HG02571 (cell line): ENCODE data around the gene HSPA12A.
"Not testable (repeated sequence)": the region's sequence is repeated elsewhere in the genome, so short reads cannot be mapped to it uniquely, and the experiment has no call there.

Source experiments
- ATAC-seq: cut with Tn5 transposase; IDR thresholded peaks from one replicate; pipeline ENCODE4 v1.9.1; 2021; ENCODE audit warnings: mild to moderate bottlenecking, moderate library complexity; ENCODE audit not compliant: unreplicated experiment

HSPA12A gene

GRCh38 chr10:116720668-116721546, 21.5 kb downstream of the HSPA12A start:
- ATAC-seq, result no peak

DNA sequence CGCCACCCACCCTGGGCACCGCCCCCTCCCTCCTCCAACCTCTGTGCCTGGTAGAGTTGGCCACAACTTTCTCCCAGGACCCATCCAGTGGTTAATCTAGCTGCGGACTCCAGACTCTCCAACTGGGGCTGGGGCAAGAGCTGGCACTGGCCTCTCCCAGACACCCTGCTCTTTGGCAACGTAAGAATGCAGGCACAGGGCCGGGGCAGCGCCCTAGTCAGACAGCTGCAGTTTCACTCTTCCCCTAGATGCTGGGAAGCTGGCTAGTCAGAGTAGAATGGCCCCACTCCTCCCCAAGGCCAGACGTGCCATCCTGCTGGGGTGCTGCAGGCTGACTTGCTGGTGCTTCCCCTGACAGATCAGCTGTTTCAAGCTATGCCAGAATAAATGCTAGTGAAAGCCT, 22.1 kb downstream of the HSPA12A start:
- ATAC-seq, result no peak

GRCh38 chr10:116719804-116720203, 22.6 kb downstream of the HSPA12A start:
- no peak for ATAC-seq

DNA sequence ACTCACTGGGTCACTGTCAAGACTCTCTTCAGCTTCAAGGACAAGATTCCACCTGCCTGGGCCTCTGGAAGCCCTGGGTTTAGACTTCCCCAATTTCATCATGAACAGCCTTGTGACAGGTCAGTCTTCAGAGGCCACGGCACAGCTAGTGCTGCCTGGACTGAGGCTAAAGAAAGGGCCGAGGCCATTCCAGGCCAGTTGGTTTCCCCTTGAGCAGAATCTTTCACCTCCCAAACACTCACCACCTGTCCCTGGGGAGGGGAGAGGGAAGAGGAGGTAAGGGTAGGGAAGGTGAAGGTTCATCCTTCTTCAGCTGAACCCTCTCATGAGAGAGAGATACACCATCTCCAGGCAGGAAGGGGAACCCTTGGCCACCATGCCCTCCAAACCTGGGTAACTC, 24.3 kb downstream of the HSPA12A start:
- ATAC-seq, result no peak

GRCh38 chr10:116716381-116716780, 26.0 kb downstream of the HSPA12A start:
- ATAC-seq, result no peak

DNA sequence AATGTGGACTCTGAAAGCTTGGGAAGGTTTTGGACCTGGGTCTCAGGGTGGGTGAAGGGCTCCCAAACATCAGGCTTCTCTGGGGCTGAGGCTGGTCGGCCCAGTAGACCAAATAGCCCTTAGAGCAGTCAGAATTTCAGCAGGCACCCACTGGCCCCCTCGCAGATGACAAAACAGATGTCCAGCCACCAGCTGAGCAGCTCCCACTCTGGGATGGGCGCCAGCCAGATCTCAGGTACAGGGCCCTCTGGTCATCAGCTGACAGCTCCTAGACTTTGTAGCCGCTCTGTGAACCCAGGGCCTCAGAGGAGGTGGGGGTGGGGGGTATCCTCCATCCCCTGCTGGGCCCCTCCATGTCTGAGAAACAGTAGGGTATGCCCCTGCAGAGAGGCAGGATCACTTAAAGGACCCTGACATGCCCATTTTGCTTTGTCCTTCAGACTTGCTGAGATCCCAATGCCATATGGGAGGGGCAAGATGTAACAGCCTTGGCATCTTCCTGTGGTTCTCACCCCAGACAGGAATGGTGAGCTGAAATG, 26.5 kb downstream of the HSPA12A start:
- ATAC-seq, result no peak

GRCh38 chr10:116715341-116715740, 27.0 kb downstream of the HSPA12A start:
- ATAC-seq, result no peak

- ATAC-seq, result no peak
Measured at GRCh38 chr10:116713846-116714245, 28.5 kb downstream of the HSPA12A start.

GRCh38 chr10:116712989-116713543, 29.3 kb downstream of the HSPA12A start:
- ATAC-seq, result no peak

GRCh38 chr10:116712519-116712918, 29.8 kb downstream of the HSPA12A start:
- ATAC-seq, result no peak

- not testable (repeated sequence) for ATAC-seq
Measured at GRCh38 chr10:116711803-116712202, 30.6 kb downstream of the HSPA12A start.

- ATAC-seq, result no peak
Measured at GRCh38 chr10:116710076-116710475, 32.3 kb downstream of the HSPA12A start.

GRCh38 chr10:116708877-116709276, 33.5 kb downstream of the HSPA12A start:
- ATAC-seq, result no peak

DNA sequence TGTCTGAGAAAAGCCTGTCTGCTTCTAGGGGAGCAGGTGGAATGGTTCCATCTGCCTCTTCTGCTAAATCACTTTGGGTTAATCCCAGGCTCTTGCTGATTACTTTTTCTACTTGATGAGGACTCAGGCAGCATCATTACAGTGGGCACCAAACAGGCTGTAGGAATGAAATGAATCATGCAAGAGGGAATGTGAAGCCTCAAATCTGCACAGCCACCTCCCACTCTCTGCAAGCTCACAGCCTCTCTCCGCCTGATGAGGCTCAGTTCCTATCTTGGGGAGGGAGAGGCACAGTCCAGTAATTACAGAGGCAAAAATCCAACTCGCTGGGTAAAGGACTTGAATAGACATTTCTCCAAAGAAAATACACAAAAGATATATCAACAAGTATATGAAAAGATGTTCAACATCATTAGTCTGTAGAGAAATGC, 34.0 kb downstream of the HSPA12A start:
- no peak for ATAC-seq

DNA sequence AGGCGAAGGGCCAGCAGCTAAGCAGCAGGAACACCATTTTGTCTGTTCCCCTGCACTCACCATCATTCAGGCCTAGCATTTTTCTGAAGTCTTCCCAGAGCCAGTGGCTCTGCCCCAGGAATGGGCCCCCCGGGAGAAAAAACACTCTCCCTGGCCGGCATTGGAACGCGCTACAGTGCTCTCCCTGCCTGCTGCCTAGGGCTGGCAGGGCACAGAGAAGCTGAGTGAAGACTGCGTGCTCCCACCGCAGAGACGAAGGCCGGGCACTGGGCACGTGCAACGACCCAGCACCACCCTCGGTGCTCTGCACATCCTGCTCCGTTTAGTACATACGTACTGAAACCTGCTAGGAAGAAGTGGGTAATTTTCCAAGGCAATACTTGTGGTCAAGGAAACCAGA, 34.4 kb downstream of the HSPA12A start:
- no peak for ATAC-seq

DNA sequence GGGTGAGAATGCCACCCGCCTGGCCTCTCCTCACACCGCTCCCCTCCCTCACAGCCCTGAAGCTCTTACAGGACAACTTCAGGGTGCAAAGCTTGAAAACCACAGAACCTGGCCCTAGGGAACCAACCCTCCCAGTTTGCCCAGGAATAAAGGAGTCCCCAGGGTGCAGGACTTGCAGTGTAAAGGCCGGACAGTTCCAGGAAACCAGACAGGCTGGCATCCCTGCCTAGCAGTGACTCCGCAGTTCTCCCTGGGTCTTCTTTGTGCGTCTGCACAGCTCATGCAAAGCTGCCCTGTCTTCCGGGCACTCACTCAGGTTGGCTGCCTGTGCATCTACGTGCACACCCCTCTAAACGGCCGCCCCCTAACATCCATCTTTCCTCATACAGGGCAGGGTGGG, 36.1 kb downstream of the HSPA12A start:
- ATAC-seq, result no peak

- no peak for ATAC-seq
Measured at GRCh38 chr10:116705498-116705897, 36.9 kb downstream of the HSPA12A start.

DNA sequence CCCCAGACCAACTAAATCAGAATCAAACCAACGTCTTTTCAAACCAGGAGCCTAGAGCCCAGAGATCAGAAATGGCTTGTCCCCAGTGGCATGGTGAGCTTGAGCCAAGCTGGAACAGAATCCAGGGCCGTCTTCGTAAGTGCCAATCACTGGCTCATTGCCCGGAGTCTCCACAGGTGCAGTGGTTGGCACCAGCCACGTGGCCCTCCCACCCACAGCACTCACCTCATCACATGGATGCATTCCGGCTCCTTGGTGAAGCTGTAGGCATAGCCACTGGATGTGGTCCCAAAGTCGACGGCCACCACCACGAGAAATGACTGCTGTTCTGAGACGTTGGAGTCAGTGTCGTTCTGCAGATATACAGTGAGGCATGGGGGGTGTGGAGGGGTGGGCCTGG, 37.4 kb downstream of the HSPA12A start:
- ATAC-seq, result no peak

DNA sequence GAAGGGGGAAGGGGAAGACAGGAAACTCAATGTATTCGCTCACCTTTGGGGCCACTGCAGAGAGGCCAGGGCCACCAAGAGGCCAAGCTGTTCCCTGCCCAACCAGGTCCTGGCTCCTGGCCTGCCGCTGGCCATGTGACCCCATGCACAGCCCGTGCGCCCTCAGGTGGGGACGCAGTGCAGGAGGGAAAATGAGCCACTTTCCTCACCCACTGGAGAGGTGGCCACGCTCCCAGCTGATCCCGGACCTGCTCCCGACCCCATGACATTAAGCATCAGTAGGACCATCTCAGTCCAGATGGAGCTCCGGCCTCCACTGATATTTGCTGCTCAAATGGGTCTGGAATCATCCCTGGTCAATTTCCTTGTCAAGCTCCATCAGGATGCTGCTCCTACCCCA, 40.2 kb downstream of the HSPA12A start:
- no peak for ATAC-seq

- ATAC-seq, result no peak
Measured at GRCh38 chr10:116699471-116700150, 42.8 kb downstream of the HSPA12A start.

DNA sequence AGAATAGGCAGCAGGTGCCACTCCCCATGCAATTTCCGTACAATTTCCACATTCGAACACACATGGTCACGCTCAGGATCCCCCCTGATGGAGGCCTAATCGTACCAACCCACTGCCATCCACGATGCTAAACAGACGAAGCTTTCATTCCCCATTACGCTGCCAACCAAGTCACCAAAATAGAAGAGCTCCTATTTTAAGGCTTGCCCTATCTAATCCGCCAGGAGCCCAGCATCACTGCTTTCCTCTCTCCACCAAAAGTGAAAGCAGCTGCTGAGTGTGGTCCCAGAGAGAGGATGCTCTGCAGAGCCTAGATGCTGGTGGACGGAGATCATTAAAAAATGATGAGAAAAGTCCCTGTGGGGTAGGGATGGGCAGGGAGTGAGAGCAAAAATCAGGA, 43.3 kb downstream of the HSPA12A start:
- no peak for ATAC-seq

- no peak for ATAC-seq
Measured at GRCh38 chr10:116698364-116698763, 44.0 kb downstream of the HSPA12A start.
